HCT116 (cell line): Measurements from ENCODE around the gene FHDC1.

ENCODE experiments used
- ATF3 ChIP-seq: IDR thresholded peaks from 2 replicates; pipeline ENCODE4 v1.6.1; 2012
- CTCF ChIP-seq, 3 experiments: fragments of 200-600 bp in 1 of 3; sonication (generic) in 1 of 3; IDR thresholded peaks in 2 of 3; conservative IDR thresholded peaks in 1 of 3; 2 replicates each; pipeline ENCODE4 v1.5.1; 2012 to 2017; ENCODE audit warnings: low read depth in 2 of 3, low read length in 2 of 3, antibody characterized with exemption in 1 of 3, borderline replicate concordance in 1 of 3, control low read depth in 1 of 3, mild to moderate bottlenecking in 1 of 3, mixed read lengths in 1 of 3, mixed run types in 1 of 3, moderate library complexity in 1 of 3; ENCODE audit not compliant: insufficient read depth in 1 of 3
- POLR2A ChIP-seq: IDR thresholded peaks from 2 replicates; pipeline ENCODE4 v1.7.0; 2011; ENCODE audit warnings: borderline replicate concordance; ENCODE audit not compliant: insufficient read depth, insufficient read length; ENCODE audit errors: extremely low read depth
- RAD21 ChIP-seq: IDR thresholded peaks from 2 replicates; pipeline ENCODE4 v1.6.1; 2012; ENCODE audit warnings: low read depth, mild to moderate bottlenecking
- SRF ChIP-seq: IDR thresholded peaks from 2 replicates; pipeline ENCODE4 v1.6.1; 2012; ENCODE audit warnings: low read depth
- TCF7L2 ChIP-seq: IDR thresholded peaks from 2 replicates; pipeline ENCODE4 v1.7.0; 2011; ENCODE audit warnings: borderline replicate concordance, inconsistent platforms; ENCODE audit not compliant: insufficient read depth, insufficient read length; ENCODE audit errors: extremely low read depth
- ZBTB33 ChIP-seq: IDR thresholded peaks from 2 replicates; pipeline ENCODE4 v1.6.1; 2011; ENCODE audit warnings: mild to moderate bottlenecking, low read length, moderate library complexity; ENCODE audit not compliant: insufficient replicate concordance; ENCODE audit errors: extremely low read depth

GRCh38 chr4:153020457-153020856 is 84.3 kb downstream of the FHDC1 start:
- TF ChIP-seq SRF (no peak), ATF3 (no peak), RAD21 (no peak), CTCF (IDR thresholded peaks at IDR 0.05 in 2 of 3, conservative IDR thresholded peaks at IDR 0.05 in 1 of 3; ENCODE audit: borderline replicate concordance in 1 of 3, insufficient read depth in 1 of 3, low read depth in 2 of 3, low read length in 2 of 3) (no peak), POLR2A (no peak), TCF7L2 (no peak), ZBTB33 (no peak)
